Measurements from ENCODE around the gene S100A4. TPM values are rescaled to one million over a fixed set of nuclear protein-coding genes. Genes with fewer than 3 reads are reported as not detected.
A peak's percentile ranks its signal among the peaks of the same experiment; 100 is the strongest.
"Not testable (repeated sequence)": the region's sequence is repeated elsewhere in the genome, so short reads cannot be mapped to it uniquely, and the experiment has no call there.

Gene S100A4
- total RNA-seq, 2 experiments from 2014 or later: 352 to 382 TPM

- Mint-ChIP-seq H3K9me3 (no peaks in the 10 kb centered on the region), H3K36me3 (no peaks in the 10 kb centered on the region)
Observed at GRCh38 chr1:153577624-153578051, 32.0 kb upstream of the S100A4 start.

GRCh38 chr1:153577138-153577537 lies 31.5 kb upstream of the S100A4 start:
- H3K27ac Mint-ChIP-seq: no peak overlapping the region
- no peaks in the 10 kb centered on the region for H3K36me3 Mint-ChIP-seq
- peaks cover 19% of the 10 kb centered on the region for H3K4me1 Mint-ChIP-seq (ENCODE audit: low read depth)
- no peaks in the 10 kb centered on the region for H3K9me3 Mint-ChIP-seq
- H3K27me3 Mint-ChIP-seq: peaks cover 26% of the 10 kb centered on the region
- no peak overlapping the region for H3K4me3 Mint-ChIP-seq
- ChIA-PET CTCF (interaction anchor here (0.6 to 1.8 kb wide), 5 partner anchors 9 to 82 kb away, joined by 3 to 7 read pairs (median 4); no protein-coding TSS in a partner anchor), POLR2A (interaction anchor here (0.7 to 1.4 kb wide), 3 partner anchors 26 to 57 kb away, joined by 3 read pairs; partner anchors contain the start of genes CHTOP and S100A6)
- intact Hi-C loops (cut with micrococcal nuclease): no loop called here
- DNase-seq: no peak

More at GRCh38 chr1:153577624-153578051, 32.0 kb upstream of the S100A4 start:
- Mint-ChIP-seq H3K4me3 (no peak overlapping the region), H3K27ac (no peak overlapping the region), H3K27me3 (peaks cover 26% of the 10 kb centered on the region), H3K4me1 (ENCODE audit: low read depth) (peaks cover 15% of the 10 kb centered on the region)
- CTCF ChIA-PET: interaction anchor here (0.6 to 1.8 kb wide), 6 partner anchors 9 to 164 kb away, joined by 3 to 7 read pairs (median 4); no protein-coding TSS in a partner anchor
- POLR2A ChIA-PET: interaction anchor here (0.7 to 1.4 kb wide), 3 partner anchors 26 to 56 kb away, joined by 3 read pairs; partner anchors contain the start of genes CHTOP and S100A6
- intact Hi-C loops (cut with micrococcal nuclease): no loop called here
- DNase-seq: no peak

GRCh38 chr1:153575497-153575896 lies 29.9 kb upstream of the S100A4 start:
- H3K9me3 Mint-ChIP-seq; H3K27ac Mint-ChIP-seq; intact Hi-C loops (cut with micrococcal nuclease); H3K4me3 Mint-ChIP-seq; H3K36me3 Mint-ChIP-seq; DNase-seq; POLR2A ChIA-PET: not testable (repeated sequence)
- Mint-ChIP-seq H3K27me3 (peaks cover 28% of the 10 kb centered on the region), H3K4me1 (ENCODE audit: low read depth) (peaks cover 30% of the 10 kb centered on the region)
- CTCF ChIA-PET: interaction anchor here (0.9 kb wide), 2 partner anchors 65 to 81 kb away, joined by 3 to 5 read pairs; no protein-coding TSS in a partner anchor

- not testable (repeated sequence) for DNase-seq
Observed at GRCh38 chr1:153575081-153575491, 29.5 kb upstream of the S100A4 start.

GRCh38 chr1:153573351-153573750 lies 27.7 kb upstream of the S100A4 start:
- intact Hi-C loops (cut with micrococcal nuclease): loop anchor here (2.0 to 5.0 kb wide), 2 partner anchors 209 to 413 kb away; partner anchors contain the start of gene RAB13
- DNase-seq: no peak
- POLR2A ChIA-PET: interaction anchor here (1.0 to 6.5 kb wide), 6 partner anchors 29 to 417 kb away, joined by 4 to 99 read pairs (median 10); partner anchors contain the start of genes CHTOP, RPS27 and S100A6
- Mint-ChIP-seq H3K9me3 (no peaks in the 10 kb centered on the region), H3K4me3 (no peak overlapping the region), H3K4me1 (ENCODE audit: low read depth) (peaks cover 46% of the 10 kb centered on the region), H3K27ac (peak overlapping the region; percentile 64), H3K36me3 (no peaks in the 10 kb centered on the region), H3K27me3 (peaks cover 16% of the 10 kb centered on the region)
- CTCF ChIA-PET: interaction anchor here (0.7 to 7.5 kb wide), 14 partner anchors 12 to 103 kb away, joined by 3 to 269 read pairs (median 6); partner anchors contain the start of genes CHTOP, S100A1, S100A13 and S100A14

More at GRCh38 chr1:153575081-153575491, 29.5 kb upstream of the S100A4 start:
- peaks cover 28% of the 10 kb centered on the region for H3K27me3 Mint-ChIP-seq
- CTCF ChIA-PET; H3K36me3 Mint-ChIP-seq; POLR2A ChIA-PET; H3K27ac Mint-ChIP-seq; H3K9me3 Mint-ChIP-seq; intact Hi-C loops (cut with micrococcal nuclease); H3K4me3 Mint-ChIP-seq: not testable (repeated sequence)
- H3K4me1 Mint-ChIP-seq (ENCODE audit: low read depth): peaks cover 31% of the 10 kb centered on the region

GRCh38 chr1:153572569-153573015 lies 27.0 kb upstream of the S100A4 start:
- Mint-ChIP-seq H3K36me3 (no peaks in the 10 kb centered on the region), H3K27ac (peak overlapping the region; percentile 64), H3K9me3 (no peaks in the 10 kb centered on the region), H3K4me3 (no peak overlapping the region), H3K27me3 (peaks cover 9% of the 10 kb centered on the region), H3K4me1 (ENCODE audit: low read depth) (peaks cover 54% of the 10 kb centered on the region)
- intact Hi-C loops (cut with micrococcal nuclease): loop anchor here (1.0 to 5.0 kb wide), 8 partner anchors 25 to 414 kb away; partner anchors contain the start of genes CHTOP and RAB13
- ChIA-PET CTCF (interaction anchor here (0.6 to 7.5 kb wide), 25 partner anchors 9 to 395 kb away, joined by 3 to 269 read pairs (median 4); partner anchors contain the start of genes CHTOP, CREB3L4, ILF2 and S100A1), POLR2A (interaction anchor here (1.0 to 6.5 kb wide), 7 partner anchors 9 to 418 kb away, joined by 4 to 99 read pairs (median 6); partner anchors contain the start of genes CHTOP, RPS27 and S100A6)
- peak; percentile 83 for DNase-seq

- no peaks in the 10 kb centered on the region for H3K36me3 Mint-ChIP-seq
- H3K27me3 Mint-ChIP-seq: peaks cover 2% of the 10 kb centered on the region
- ChIA-PET CTCF (interaction anchor here (0.7 to 7.5 kb wide), 17 partner anchors 10 to 396 kb away, joined by 3 to 269 read pairs (median 5); partner anchors contain the start of genes CHTOP, CREB3L4, ILF2 and S100A1), POLR2A (interaction anchor here (1.4 to 6.5 kb wide), 4 partner anchors 8 to 63 kb away, joined by 5 to 99 read pairs (median 16); partner anchors contain the start of genes CHTOP and S100A6)
- no peak for DNase-seq
- no peaks in the 10 kb centered on the region for H3K9me3 Mint-ChIP-seq
- intact Hi-C loops (cut with micrococcal nuclease): loop anchor here (1.0 to 5.0 kb wide), 8 partner anchors 26 to 415 kb away; partner anchors contain the start of genes CHTOP and RAB13
- H3K27ac Mint-ChIP-seq: peak overlapping the region; percentile 64
- no peak overlapping the region for H3K4me3 Mint-ChIP-seq
- peaks cover 62% of the 10 kb centered on the region for H3K4me1 Mint-ChIP-seq (ENCODE audit: low read depth)
Observed at GRCh38 chr1:153571706-153572105, 26.1 kb upstream of the S100A4 start.

- intact Hi-C loops (cut with micrococcal nuclease): loop anchor here (5.0 kb wide), 1 partner anchor 211 kb away; no protein-coding TSS in a partner anchor
- Mint-ChIP-seq H3K9me3 (no peaks in the 10 kb centered on the region), H3K4me3 (no peak overlapping the region), H3K27me3 (peaks cover 1% of the 10 kb centered on the region), H3K36me3 (no peaks in the 10 kb centered on the region), H3K27ac (no peak overlapping the region), H3K4me1 (ENCODE audit: low read depth) (peaks cover 69% of the 10 kb centered on the region)
- no peak for DNase-seq
- CTCF ChIA-PET: interaction anchor here (0.5 to 7.5 kb wide), 10 partner anchors 26 to 76 kb away, joined by 3 to 269 read pairs (median 5); partner anchors contain the start of genes S100A14, S100A4 and S100A6
- POLR2A ChIA-PET: interaction anchor here (0.8 to 6.5 kb wide), 2 partner anchors 26 to 37 kb away, joined by 3 to 99 read pairs; partner anchors contain the start of gene S100A6
Observed at GRCh38 chr1:153570874-153571273, 25.3 kb upstream of the S100A4 start.

GRCh38 chr1:153569465-153569864 lies 23.9 kb upstream of the S100A4 start:
- intact Hi-C loops (cut with micrococcal nuclease): loop anchor here (5.0 kb wide), 2 partner anchors 88 to 158 kb away; partner anchors contain the start of genes INTS3 and SNAPIN
- Mint-ChIP-seq H3K27me3 (peaks cover 1% of the 10 kb centered on the region), H3K4me1 (ENCODE audit: low read depth) (peaks cover 76% of the 10 kb centered on the region), H3K4me3 (no peak overlapping the region), H3K27ac (peak overlapping the region; percentile 13), H3K9me3 (no peaks in the 10 kb centered on the region), H3K36me3 (no peaks in the 10 kb centered on the region)
- POLR2A ChIA-PET: interaction anchor here (6.5 kb wide), 1 partner anchor 36 kb away, joined by 99 read pairs; the partner anchor contains the start of gene S100A6
- no peak for DNase-seq
- CTCF ChIA-PET: interaction anchor here (1.5 to 7.5 kb wide), 7 partner anchors 25 to 65 kb away, joined by 4 to 269 read pairs (median 12); partner anchors contain the start of genes S100A4 and S100A6

GRCh38 chr1:153568367-153569099 lies 22.9 kb upstream of the S100A4 start:
- Mint-ChIP-seq H3K4me1 (ENCODE audit: low read depth) (peaks cover 70% of the 10 kb centered on the region), H3K27me3 (peaks cover 1% of the 10 kb centered on the region), H3K27ac (peak overlapping the region; percentile 87), H3K36me3 (no peaks in the 10 kb centered on the region), H3K9me3 (no peaks in the 10 kb centered on the region), H3K4me3 (peak overlapping the region; percentile 59)
- ChIA-PET POLR2A (interaction anchor here (0.9 to 6.5 kb wide), 4 partner anchors 24 to 65 kb away, joined by 3 to 99 read pairs (median 4); partner anchors contain the start of genes CHTOP and S100A6), CTCF (interaction anchor here (0.6 to 7.5 kb wide), 21 partner anchors 9 to 223 kb away, joined by 3 to 269 read pairs (median 6); partner anchors contain the start of genes CHTOP, S100A1, S100A4 and S100A5)
- peak; percentile 92 for DNase-seq
- intact Hi-C loops (cut with micrococcal nuclease): loop anchor here (1.0 to 5.0 kb wide), 4 partner anchors 35 to 159 kb away; partner anchors contain the start of genes INTS3 and SNAPIN

Data from activated CD4-positive, alpha-beta memory T cell treated with anti-CD3 and anti-CD28 coated beads for 36 hours (primary cell).